ENCODE data around the gene TMEM151B. TPM values are rescaled to one million over a fixed set of nuclear protein-coding genes. Genes with fewer than 3 reads are reported as not detected.

Gene TMEM151B
- total and polyA plus RNA-seq, 9 of the 15 experiments (the other 6 are each of a cell fraction or from before 2014, with no cell fraction given): not detected

DNA sequence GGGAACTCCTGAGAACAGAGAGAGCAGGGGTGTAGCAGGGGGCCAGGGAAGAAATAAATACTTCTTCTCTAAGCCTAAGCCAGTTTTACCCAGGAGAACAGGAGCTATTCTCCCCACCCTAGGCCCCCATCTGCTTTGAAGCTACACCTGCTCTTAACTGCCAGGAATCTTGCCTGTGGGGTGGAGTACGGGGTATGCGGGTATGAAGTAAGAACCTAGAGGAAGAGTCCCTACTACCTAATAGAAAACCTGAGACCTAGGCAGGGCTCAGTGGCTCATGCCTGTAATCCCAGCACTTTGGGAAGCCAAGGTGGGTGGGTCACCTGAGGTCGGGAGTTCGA is 45.3 kb upstream of the TMEM151B start (continued):
- TF ChIP-seq, protein P1, sequence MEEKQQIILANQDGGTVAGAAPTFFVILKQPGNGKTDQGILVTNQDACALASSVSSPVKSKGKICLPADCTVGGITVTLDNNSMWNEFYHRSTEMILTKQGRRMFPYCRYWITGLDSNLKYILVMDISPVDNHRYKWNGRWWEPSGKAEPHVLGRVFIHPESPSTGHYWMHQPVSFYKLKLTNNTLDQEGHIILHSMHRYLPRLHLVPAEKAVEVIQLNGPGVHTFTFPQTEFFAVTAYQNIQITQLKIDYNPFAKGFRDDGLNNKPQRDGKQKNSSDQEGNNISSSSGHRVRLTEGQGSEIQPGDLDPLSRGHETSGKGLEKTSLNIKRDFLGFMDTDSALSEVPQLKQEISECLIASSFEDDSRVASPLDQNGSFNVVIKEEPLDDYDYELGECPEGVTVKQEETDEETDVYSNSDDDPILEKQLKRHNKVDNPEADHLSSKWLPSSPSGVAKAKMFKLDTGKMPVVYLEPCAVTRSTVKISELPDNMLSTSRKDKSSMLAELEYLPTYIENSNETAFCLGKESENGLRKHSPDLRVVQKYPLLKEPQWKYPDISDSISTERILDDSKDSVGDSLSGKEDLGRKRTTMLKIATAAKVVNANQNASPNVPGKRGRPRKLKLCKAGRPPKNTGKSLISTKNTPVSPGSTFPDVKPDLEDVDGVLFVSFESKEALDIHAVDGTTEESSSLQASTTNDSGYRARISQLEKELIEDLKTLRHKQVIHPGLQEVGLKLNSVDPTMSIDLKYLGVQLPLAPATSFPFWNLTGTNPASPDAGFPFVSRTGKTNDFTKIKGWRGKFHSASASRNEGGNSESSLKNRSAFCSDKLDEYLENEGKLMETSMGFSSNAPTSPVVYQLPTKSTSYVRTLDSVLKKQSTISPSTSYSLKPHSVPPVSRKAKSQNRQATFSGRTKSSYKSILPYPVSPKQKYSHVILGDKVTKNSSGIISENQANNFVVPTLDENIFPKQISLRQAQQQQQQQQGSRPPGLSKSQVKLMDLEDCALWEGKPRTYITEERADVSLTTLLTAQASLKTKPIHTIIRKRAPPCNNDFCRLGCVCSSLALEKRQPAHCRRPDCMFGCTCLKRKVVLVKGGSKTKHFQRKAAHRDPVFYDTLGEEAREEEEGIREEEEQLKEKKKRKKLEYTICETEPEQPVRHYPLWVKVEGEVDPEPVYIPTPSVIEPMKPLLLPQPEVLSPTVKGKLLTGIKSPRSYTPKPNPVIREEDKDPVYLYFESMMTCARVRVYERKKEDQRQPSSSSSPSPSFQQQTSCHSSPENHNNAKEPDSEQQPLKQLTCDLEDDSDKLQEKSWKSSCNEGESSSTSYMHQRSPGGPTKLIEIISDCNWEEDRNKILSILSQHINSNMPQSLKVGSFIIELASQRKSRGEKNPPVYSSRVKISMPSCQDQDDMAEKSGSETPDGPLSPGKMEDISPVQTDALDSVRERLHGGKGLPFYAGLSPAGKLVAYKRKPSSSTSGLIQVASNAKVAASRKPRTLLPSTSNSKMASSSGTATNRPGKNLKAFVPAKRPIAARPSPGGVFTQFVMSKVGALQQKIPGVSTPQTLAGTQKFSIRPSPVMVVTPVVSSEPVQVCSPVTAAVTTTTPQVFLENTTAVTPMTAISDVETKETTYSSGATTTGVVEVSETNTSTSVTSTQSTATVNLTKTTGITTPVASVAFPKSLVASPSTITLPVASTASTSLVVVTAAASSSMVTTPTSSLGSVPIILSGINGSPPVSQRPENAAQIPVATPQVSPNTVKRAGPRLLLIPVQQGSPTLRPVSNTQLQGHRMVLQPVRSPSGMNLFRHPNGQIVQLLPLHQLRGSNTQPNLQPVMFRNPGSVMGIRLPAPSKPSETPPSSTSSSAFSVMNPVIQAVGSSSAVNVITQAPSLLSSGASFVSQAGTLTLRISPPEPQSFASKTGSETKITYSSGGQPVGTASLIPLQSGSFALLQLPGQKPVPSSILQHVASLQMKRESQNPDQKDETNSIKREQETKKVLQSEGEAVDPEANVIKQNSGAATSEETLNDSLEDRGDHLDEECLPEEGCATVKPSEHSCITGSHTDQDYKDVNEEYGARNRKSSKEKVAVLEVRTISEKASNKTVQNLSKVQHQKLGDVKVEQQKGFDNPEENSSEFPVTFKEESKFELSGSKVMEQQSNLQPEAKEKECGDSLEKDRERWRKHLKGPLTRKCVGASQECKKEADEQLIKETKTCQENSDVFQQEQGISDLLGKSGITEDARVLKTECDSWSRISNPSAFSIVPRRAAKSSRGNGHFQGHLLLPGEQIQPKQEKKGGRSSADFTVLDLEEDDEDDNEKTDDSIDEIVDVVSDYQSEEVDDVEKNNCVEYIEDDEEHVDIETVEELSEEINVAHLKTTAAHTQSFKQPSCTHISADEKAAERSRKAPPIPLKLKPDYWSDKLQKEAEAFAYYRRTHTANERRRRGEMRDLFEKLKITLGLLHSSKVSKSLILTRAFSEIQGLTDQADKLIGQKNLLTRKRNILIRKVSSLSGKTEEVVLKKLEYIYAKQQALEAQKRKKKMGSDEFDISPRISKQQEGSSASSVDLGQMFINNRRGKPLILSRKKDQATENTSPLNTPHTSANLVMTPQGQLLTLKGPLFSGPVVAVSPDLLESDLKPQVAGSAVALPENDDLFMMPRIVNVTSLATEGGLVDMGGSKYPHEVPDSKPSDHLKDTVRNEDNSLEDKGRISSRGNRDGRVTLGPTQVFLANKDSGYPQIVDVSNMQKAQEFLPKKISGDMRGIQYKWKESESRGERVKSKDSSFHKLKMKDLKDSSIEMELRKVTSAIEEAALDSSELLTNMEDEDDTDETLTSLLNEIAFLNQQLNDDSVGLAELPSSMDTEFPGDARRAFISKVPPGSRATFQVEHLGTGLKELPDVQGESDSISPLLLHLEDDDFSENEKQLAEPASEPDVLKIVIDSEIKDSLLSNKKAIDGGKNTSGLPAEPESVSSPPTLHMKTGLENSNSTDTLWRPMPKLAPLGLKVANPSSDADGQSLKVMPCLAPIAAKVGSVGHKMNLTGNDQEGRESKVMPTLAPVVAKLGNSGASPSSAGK (IDR thresholded peaks at IDR 0.05): no peak
- TF ChIP-seq NUFIP1 (IDR thresholded peaks at IDR 0.05; ENCODE audit: partially characterized antibody): no peak
- no peak for TF ChIP-seq CC2D1A (IDR thresholded peaks at IDR 0.05)

Measured in K562 (cell line).